B cell (primary cell): Measurements from ENCODE around the gene TMEM97. TPM values are rescaled to one million over a fixed set of nuclear protein-coding genes. Genes with fewer than 3 reads are reported as not detected.

Experiments
- ATAC-seq: fragments of 200-7000 bp; cut with Tn5 transposase; one replicate; pipeline ENCODE4 v1.10.0; 2021; ENCODE audit warnings: low read depth, mild to moderate bottlenecking, moderate number of reproducible peaks, moderate library complexity
- CTCF ChIA-PET: fragments of 350-600 bp; sonication (Branson Sonifier 250); formaldehyde crosslinking; loops from one replicate; lab custom pipeline; 2021; ENCODE audit warnings: antibody characterized with exemption, inconsistent platforms; lab: Charles Lee
- POLR2A ChIA-PET: fragments of 350-600 bp; sonication (Branson Sonifier 250); formaldehyde crosslinking; loops from one replicate; lab custom pipeline; 2021; ENCODE audit warnings: antibody characterized with exemption; lab: Charles Lee
- DNase-seq: peaks from one replicate; pipeline ENCODE4 v3.0.0; 2013
- H2AFZ ChIP-seq: 2 replicates; pipeline ENCODE4 v1.6.1; 2012; ENCODE audit warnings: mild to moderate bottlenecking, low read depth, low read length; ENCODE audit not compliant: insufficient read depth, poor library complexity, severe bottlenecking
- H3K27ac ChIP-seq, 2 donors: 1 replicate in 1 of 2; 2 replicates in 1 of 2; pipeline ENCODE4 v1.5.1; 2012 to 2013; ENCODE audit warnings: low read length in 2 of 2, mild to moderate bottlenecking in 2 of 2, moderate library complexity in 1 of 2
- H3K27me3 ChIP-seq, 4 experiments: fragments of 200-600 bp in 1 of 4; sonication (generic) in 1 of 4; replicated peaks in 1 of 4; 1 replicate in 2 of 4; 2 replicates in 2 of 4; pipeline versions ENCODE4 v1.6.1 to v1.7.0; 2013 to 2016; ENCODE audit warnings: low read length in 3 of 4, mild to moderate bottlenecking in 2 of 4, mixed read lengths in 1 of 4, moderate library complexity in 1 of 4; ENCODE audit not compliant: insufficient read depth in 4 of 4, control insufficient read depth in 3 of 4; ENCODE audit errors: control extremely low read depth in 1 of 4
- H3K36me3 ChIP-seq, 2 experiments: replicated peaks in 1 of 2; 1 replicate in 1 of 2; 2 replicates in 1 of 2; pipeline versions ENCODE4 v1.6.1 to v1.7.1; 2013; ENCODE audit warnings: low read length in 1 of 2; ENCODE audit not compliant: insufficient read depth in 2 of 2, control insufficient read depth in 1 of 2; ENCODE audit errors: control extremely low read depth in 1 of 2, extremely low read depth in 1 of 2
- H3K4me1 ChIP-seq, 2 donors: fragments of 200-600 bp in 1 of 2; sonication (generic) in 1 of 2; 1 replicate in 1 of 2; 2 replicates in 1 of 2; pipeline versions ENCODE4 v1.5.1 to v1.6.1; 2013 to 2017; ENCODE audit warnings: low read length in 2 of 2; ENCODE audit not compliant: control insufficient read depth in 2 of 2, insufficient read depth in 2 of 2
- H3K4me2 ChIP-seq: replicated peaks from 2 replicates; pipeline ENCODE3; 2012; ENCODE audit warnings: mild to moderate bottlenecking, low read depth, low read length; ENCODE audit not compliant: poor library complexity, severe bottlenecking
- H3K4me3 ChIP-seq, 5 experiments: fragments of 200-600 bp in 1 of 5; sonication (generic) in 1 of 5; 1 replicate in 3 of 5; 2 replicates in 2 of 5; pipeline versions ENCODE4 v1.5.1 to v1.7.0; 2011 to 2016; ENCODE audit warnings: low read length in 4 of 5, mild to moderate bottlenecking in 4 of 5, low read depth in 2 of 5, control low read depth in 1 of 5, moderate library complexity in 1 of 5; ENCODE audit not compliant: insufficient read depth in 1 of 5; ENCODE audit errors: control extremely low read depth in 1 of 5, extremely low read depth in 1 of 5
- H3K79me2 ChIP-seq: fragments of 200-600 bp; sonication (generic); one replicate; pipeline ENCODE4 v1.6.0; 2016; ENCODE audit warnings: low read length; ENCODE audit not compliant: control insufficient read depth, insufficient read depth
- H3K9ac ChIP-seq: fragments of 200-600 bp; sonication (generic); 2 replicates; pipeline ENCODE4 v1.6.1; 2017; ENCODE audit warnings: mild to moderate bottlenecking, low read length, moderate library complexity
- H3K9me3 ChIP-seq, 3 donors: one replicate each; pipeline versions ENCODE4 v1.6.1 to v1.7.1; 2013; ENCODE audit warnings: low read length in 2 of 3; ENCODE audit not compliant: control insufficient read depth in 2 of 3, insufficient read depth in 1 of 3; ENCODE audit errors: control extremely low read depth in 1 of 3
- H4K20me1 ChIP-seq: 2 replicates; pipeline ENCODE4 v1.6.0; 2012; ENCODE audit warnings: mild to moderate bottlenecking, low read length; ENCODE audit not compliant: insufficient read depth, control insufficient read depth, poor library complexity, severe bottlenecking
- H3K27ac Mint-ChIP-seq: one replicate; pipeline ENCODE4 v1.8.0; 2021; ENCODE audit warnings: mixed read lengths
- H3K27me3 Mint-ChIP-seq: one replicate; pipeline ENCODE4 v1.8.0; 2021; ENCODE audit warnings: mixed read lengths
- H3K4me1 Mint-ChIP-seq: one replicate; pipeline ENCODE4 v1.8.0; 2021; ENCODE audit warnings: mixed read lengths
- H3K4me3 Mint-ChIP-seq: one replicate; pipeline ENCODE4 v1.8.0; 2021; ENCODE audit warnings: mixed read lengths
- H3K9me3 Mint-ChIP-seq: one replicate; pipeline ENCODE4 v1.8.0; 2022; ENCODE audit warnings: mixed read lengths; ENCODE audit not compliant: insufficient read depth
- EZH2 ChIP-seq: IDR thresholded peaks from 2 replicates; pipeline ENCODE4 v1.6.1; 2012; ENCODE audit warnings: borderline replicate concordance, low read depth, mild to moderate bottlenecking, moderate library complexity, low read length; ENCODE audit not compliant: insufficient read depth, poor library complexity, severe bottlenecking
- WGBS: methylation state at CpG from one replicate; pipeline ENCODE4 v1.1.5; 2013; ENCODE audit warnings: missing lambda C conversion rate; ENCODE audit not compliant: insufficient coverage; 5-methylcytosine and 5-hydroxymethylcytosine counted together
- intact Hi-C: fragments of 100-400 bp; cut with micrococcal nuclease; formaldehyde crosslinking; loops from one replicate; pipeline ENCODE4 v1.10.0; 2022
- polyA plus RNA-seq: library from polyadenylated mRNA; depleted of rRNA; stranded (reverse); fragments of >200 nt; gene quantifications from 2 replicates; pipeline ENCODE4 v1.2.3, GENCODE V29; 2012
- total RNA-seq, 2 donors: library from RNA; stranded (reverse); fragments of 120-200 nt in 1 of 2; gene quantifications; 1 replicate in 1 of 2; 2 replicates in 1 of 2; pipeline versions ENCODE4 v1.2.3 to v1.2.4, GENCODE V29; 2013 to 2022
- TF ChIP-seq, protein P1 (sequence below): fragments of 200-600 bp; IDR thresholded peaks from one replicate; pipeline ENCODE4 v1.8.0; 2022; ENCODE audit warnings: antibody characterized with exemption, mild to moderate bottlenecking

Gene TMEM97
- total and polyA plus RNA-seq, 2 donors (not counting 1 experiment from before 2014, with no cell fraction given): 1.6 to 6.4 TPM

DNA sequence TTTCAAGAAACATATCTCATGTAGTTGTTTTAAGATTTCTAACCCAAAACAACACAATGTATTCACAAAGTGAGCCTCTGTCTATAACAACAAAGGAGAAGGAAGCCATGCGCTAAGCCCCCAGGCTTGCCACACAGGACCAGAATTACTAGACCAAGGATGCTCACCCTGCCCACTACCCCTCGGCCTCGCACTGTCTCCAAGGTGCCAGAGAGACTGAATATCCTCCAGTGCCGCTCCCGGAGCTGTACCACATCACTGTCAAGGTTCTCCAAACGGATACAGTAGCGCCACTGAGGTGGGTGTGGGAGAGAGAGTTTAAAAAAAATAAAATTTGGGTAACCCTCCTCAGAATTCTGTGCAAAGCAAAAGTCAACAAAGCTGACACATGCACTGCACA, 31.3 kb downstream of the TMEM97 start:
- TF ChIP-seq, protein P1, sequence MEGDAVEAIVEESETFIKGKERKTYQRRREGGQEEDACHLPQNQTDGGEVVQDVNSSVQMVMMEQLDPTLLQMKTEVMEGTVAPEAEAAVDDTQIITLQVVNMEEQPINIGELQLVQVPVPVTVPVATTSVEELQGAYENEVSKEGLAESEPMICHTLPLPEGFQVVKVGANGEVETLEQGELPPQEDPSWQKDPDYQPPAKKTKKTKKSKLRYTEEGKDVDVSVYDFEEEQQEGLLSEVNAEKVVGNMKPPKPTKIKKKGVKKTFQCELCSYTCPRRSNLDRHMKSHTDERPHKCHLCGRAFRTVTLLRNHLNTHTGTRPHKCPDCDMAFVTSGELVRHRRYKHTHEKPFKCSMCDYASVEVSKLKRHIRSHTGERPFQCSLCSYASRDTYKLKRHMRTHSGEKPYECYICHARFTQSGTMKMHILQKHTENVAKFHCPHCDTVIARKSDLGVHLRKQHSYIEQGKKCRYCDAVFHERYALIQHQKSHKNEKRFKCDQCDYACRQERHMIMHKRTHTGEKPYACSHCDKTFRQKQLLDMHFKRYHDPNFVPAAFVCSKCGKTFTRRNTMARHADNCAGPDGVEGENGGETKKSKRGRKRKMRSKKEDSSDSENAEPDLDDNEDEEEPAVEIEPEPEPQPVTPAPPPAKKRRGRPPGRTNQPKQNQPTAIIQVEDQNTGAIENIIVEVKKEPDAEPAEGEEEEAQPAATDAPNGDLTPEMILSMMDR: no peak
- TF ChIP-seq EZH2: no peak
- Mint-ChIP-seq H3K27me3 (no peaks in the 10 kb centered on the region), H3K4me3 (no peak overlapping the region), H3K9me3 (no peaks in the 10 kb centered on the region), H3K4me1 (no peaks in the 10 kb centered on the region), H3K27ac (no peak overlapping the region)
- no peaks in the 10 kb centered on the region for H3K9me3 ChIP-seq
- H2AFZ ChIP-seq: no peak overlapping the region
- POLR2A ChIA-PET: no interaction called here
- no peaks in the 10 kb centered on the region for H3K4me1 ChIP-seq
- WGBS: 88% methylated on average over 1 of the region's 7 CpGs
- CTCF ChIA-PET: no interaction called here
- H3K79me2 ChIP-seq: peaks cover 7% of the 10 kb centered on the region
- no peaks in the 10 kb centered on the region for H4K20me1 ChIP-seq
- intact Hi-C loops: no loop called here
- H3K27ac ChIP-seq: no peak overlapping the region
- DNase-seq (no peak), ATAC-seq (no peak)
- no peak overlapping the region for H3K4me3 ChIP-seq
- no peaks in the 10 kb centered on the region for H3K27me3 ChIP-seq
- H3K36me3 ChIP-seq: peaks cover 0 to 79% of the 10 kb centered on the region in 2 experiments
- no peak overlapping the region for H3K9ac ChIP-seq
- H3K4me2 ChIP-seq: no peak overlapping the region

DNA sequence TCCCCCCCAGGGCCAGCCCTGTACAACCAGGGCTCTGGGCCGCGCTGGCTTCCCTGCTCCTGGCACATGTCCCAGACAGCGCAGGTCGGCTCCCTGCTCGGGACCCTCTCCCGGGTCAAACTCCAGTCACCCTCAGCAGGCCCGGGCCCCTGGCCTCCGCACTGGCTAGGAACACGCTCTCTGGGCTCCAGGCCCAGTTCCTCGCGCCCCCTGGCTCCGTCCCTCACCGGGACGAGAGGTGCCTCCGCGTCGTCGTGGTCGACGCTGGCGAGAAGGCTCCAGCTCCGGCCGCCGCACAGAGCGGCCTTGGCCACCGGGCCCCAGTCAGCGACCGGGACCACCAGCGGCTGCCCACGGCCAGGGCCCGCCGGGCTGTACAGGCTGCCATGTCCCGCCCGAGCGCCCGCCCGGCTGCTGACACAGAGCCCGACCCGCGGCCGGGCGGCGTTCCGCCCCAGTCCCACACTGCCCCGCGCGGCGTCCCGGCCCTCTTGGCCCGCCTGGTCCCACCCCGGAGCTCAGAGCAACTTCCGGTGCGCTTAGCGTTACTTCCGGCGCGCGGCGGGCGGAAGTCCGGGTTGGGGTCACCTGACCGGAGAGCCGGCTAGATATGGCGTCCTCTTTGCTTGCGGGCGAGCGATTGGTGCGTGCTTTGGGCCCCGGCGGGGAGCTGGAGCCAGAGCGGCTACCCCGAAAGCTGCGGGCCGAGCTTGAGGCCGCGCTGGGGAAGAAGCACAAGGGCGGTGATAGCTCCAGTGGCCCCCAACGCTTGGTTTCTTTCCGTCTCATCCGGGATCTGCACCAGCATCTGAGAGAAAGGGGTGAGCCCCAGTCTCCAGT, 38.3 kb downstream of the TMEM97 start, which contains the start of gene POLDIP2:
Gene POLDIP2, minus strand, starts transcription at position 467 of the 840 bp plus-strand sequence. Its CDS starts 79 bp downstream, at position 388.
- Histone ChIP-seq H3K27me3 (no peaks in the 10 kb centered on the region), H4K20me1 (peaks cover 23% of the 10 kb centered on the region), H3K4me2 (peak within 1 kb of the TSS; percentile 96), H3K4me3 (peak within 1 kb of the TSS; percentile 74 to 91 (median 81)), H3K9me3 (no peaks in the 10 kb centered on the region), H3K4me1 (peaks cover 17 to 22% of the 10 kb centered on the region in 2 donors), H3K27ac (peak within 1 kb of the TSS; percentile 67 to 83), H3K36me3 (peaks cover 0 to 52% of the 10 kb centered on the region in 2 experiments), H3K9ac (peak within 1 kb of the TSS; percentile 77), H2AFZ (peak within 1 kb of the TSS; percentile 95), H3K79me2 (peaks cover 43% of the 10 kb centered on the region)
- POLR2A ChIA-PET: interaction anchor here (0.6 to 2.3 kb wide), 6 partner anchors 11 to 210 kb away, joined by 3 to 25 read pairs (median 4); partner anchors contain the start of genes IFT20, TMEM97, TNFAIP1 and VTN
- Mint-ChIP-seq H3K4me3 (peak within 1 kb of the TSS; percentile 97), H3K4me1 (peaks cover 22% of the 10 kb centered on the region), H3K27me3 (no peaks in the 10 kb centered on the region), H3K9me3 (no peaks in the 10 kb centered on the region), H3K27ac (peak within 1 kb of the TSS; percentile 97)
- CTCF ChIA-PET: interaction anchor here (1.0 to 2.8 kb wide), 4 partner anchors 14 to 369 kb away, joined by 3 to 19 read pairs (median 8); partner anchors contain the start of genes IFT20, SARM1, TLCD1 and TNFAIP1
- ATAC-seq: peak; percentile 98
- peak; percentile 96 for DNase-seq
- intact Hi-C loops: loop anchor here (1.0 to 5.0 kb wide), 4 partner anchors 14 to 595 kb away; partner anchors contain the start of genes IFT20, PHF12, SARM1 and TMEM97
- whole genome bisulfite sequencing: under 1% methylated on average over 80 of the region's 80 CpGs
- TF ChIP-seq, protein P1: peak; percentile 22
- no peak for TF ChIP-seq EZH2
